ENCODE data around the gene IQSEC1.

The IQSEC1 gene

DNA sequence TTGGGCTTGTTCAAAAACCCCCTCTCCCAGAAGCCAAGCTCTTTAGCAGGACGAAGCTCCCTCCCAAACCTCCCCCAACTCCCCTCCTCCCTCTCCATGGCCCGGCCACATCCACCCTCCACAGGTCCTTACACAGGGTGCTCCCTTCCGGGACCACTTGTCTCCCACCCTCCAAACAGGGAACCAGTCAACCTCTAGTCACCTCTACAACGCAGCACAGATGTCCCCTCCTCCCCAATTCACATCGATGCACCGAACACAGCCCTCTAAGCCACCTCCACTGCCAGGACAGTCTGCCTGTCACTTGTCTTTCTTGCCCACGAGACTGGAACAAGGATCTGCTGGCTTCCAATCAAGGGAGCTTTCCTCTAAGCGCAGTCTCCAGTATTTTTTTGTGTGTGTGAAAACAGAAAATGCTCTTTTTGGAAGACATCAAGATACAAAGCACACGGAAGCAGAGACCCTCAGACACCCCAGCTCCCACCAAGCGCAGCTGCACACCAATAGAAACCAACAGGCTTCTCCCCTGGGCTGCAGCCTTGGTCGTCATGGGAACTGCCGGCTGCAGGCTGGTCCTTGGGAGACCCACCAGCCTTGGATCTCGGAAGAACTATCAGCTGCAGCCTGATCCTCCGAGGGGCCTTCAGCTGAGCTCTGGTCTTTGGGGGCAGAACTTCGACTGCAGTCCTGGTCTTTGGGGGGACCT lies 26.5 kb downstream of the IQSEC1 start:
- DNase-seq, result peak; percentile 67

DNA sequence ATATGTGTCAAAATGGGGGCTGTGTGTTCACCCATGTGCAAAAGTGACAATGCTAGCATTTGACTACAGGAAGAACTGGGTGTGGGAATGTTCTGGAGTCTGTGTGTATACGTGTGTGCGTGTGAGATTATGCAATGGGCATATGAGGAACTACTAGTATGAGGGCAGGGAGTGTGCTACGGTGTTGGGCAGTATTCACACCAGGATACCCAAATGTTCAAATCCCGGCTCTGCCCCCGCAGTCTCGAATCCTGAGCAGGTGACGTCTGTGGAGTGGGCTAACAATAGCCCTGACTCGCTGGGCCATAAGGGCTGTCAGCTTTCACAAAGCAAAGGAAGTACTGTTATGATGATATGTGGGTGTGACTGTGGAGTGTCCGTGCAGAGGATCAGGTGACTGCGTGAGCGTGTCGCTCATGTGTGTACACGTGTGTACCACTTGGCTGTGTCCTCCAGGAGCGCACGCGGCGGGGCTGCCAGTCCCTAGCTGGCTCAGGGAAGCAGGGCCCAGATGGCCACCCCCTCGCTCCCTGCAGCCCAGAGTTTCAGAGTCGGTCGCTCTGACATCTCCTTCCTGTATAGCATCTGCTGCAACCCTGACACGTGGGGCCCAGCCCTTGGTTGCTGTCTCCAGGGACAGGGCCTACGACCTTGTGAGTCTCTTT lies 27.2 kb downstream of the IQSEC1 start:
- peak; percentile 53 for DNase-seq

DNA sequence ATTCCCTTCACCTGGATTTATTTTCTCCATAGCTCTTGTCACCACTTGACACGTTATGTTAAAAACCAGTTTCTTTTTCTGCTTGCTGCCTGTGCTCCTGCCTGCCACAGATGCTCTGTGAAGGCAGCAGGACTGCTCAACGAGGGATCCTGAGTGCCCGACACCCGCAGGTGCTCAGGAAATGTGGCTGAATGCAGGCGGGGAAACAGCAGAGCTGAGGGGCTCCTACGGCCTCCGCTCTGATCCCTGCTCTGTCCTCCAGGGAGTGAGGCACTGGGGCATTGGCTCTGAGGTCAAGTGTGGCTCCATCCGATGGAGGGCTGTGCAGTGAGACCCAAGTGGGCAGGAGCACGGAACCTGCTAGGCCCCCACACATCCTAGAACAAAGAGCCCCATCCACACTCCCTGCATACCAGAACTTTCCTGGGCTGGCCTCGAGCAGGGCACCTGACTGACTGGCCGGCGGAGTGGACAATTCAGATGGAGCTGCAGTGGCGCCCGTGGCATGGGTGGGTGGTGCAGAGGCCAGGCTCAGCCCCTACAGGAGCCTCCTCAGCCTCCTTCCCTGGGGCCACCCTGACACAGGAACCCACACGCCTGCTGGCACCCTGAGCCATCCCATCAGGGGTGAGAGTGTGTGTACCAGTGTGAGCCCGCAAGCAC lies 27.9 kb downstream of the IQSEC1 start:
- DNase-seq, result no peak

DNA sequence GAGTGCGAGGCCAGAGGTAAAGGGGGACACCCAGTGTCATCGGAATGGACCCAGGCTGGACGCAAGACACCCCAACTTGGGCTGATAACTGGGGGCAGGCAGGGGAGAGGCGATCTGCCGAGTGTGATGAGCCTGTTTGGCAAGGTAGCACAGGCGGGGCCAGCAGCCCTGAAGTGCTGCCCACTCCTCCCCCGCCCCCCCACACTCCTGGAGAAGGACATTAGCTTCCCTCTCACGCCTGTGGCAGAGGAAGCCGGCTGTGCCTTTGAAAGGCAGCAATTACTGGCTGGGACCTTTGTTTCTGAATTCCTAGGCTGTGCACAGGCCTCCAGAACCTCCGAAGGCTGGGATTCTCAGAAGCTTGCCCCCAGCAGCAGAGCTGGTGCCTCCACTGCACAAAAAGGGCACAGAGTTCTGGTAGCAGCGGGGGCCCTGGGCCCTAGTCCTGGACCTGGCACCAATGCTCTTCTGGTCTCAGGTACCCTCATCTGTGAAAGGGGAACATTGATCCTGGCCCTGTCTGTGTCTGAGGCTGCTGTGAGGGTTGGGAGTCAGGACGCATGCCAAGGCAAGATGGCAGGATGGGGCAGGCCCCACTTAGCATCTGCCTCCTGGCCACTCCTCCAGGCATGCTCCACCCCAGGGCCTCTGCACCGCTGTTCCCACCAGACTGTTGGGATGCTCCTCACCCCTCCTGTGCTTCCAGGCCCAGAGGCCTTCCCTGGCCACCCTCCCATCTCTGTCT lies 28.6 kb downstream of the IQSEC1 start:
- peak; percentile 42 for DNase-seq

DNA sequence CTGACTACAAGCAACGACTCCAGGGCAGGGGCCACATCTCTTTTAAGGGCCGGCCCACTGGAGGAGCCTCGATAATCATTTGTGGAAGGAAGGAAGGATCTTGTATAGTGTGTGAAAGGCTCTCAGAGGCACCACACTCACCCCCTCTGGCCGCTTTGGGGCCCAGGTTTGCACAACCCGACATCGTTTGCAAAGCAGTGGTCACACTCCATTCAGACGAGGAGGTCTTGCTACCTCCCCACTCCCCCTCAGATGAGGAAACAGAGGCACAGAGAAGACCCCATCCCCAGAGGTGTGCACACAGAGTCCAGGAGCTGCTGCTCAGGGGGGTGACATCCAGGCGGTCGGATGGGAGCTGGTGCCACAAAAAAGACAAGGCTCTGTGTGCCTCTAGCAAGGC lies 29.6 kb downstream of the IQSEC1 start:
- DNase-seq, result no peak

DNA sequence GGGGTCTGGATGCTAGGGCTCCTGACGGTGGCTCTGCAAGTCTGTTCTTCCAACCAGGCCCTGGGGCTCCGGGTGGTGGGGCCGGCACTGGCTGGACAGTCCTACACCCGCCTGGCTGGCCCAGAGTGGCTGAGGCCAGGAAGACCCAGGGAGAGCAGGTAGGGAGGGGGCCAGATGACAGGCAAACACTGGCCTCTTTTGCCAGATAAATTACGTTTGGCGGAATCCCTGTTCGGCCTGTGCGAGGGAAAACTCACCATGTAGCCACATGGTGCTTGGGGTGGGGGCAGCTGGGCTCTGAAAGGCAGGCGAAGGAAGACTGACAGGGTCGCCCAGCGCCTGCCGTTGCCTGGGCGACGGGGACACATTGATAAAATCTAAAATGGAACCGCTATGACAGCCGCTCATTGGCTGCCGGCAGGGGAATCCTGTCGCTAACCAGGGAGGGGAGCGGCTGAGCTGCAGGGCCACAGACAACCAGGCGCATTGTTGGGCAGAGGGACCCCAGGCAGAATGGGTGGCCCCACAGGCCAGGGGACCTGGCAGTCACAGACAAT lies 30.4 kb downstream of the IQSEC1 start:
- DNase-seq, result peak; percentile 83

DNA sequence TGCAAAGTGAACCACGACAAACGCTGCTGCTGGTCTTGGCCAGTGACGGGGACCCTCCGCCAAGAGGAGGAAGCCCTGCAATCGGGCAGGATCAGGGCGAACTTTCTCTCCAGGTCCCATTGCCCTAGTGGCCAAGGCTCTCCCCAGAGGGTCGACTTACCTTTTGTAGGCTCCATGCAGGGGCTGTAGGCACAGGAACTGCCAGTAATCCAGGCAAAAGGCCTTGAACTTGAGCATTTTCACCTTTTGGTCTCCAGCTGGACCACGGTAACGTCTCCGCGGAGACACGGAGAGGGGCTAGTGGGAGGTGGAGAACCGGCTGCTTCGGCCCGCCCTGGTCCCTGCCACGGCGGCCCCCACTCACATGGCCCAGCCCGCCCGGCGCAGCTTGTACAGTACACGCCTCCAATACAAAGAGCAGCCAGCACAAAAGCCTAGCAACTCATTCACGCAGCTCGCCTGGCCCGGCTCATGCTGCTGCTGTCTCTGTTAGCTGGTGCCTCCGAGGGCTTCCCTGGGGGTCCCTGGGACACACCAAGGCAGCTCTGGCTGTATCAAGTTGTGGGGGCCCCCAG lies 31.0 kb downstream of the IQSEC1 start:
- DNase-seq, result peak; percentile 79

DNA sequence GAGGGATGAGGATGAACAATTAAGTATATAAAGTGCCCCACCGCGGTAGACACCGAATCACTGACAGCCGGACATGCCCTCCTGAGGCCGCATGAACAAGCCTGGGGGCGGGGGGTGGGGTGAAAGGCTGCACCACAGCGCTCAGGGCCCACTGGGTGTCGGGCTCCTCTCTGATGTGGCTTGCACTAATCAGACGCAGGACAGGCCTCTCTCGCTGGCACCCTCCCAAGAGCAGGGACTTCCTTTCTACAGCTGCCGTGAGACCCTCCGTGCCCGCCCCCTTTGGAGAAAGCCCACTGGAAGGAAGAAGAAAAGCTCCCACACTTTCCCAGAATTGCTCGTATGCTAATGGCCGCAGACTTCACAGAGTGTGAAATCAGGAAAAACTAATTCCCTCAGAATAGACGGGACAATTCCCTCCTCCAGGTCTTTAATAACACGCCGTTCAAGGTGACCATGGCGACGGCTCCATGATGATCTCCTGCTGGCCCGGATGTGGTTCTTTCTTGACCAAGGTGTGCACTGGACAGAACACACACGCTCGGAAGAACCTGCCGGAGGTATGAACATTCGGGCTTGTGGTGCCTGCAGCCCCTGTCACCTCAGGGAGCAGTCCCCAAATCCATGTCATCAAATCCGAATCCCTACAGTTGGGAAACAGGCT lies 32.0 kb downstream of the IQSEC1 start:
- peak; percentile 58 for DNase-seq

DNA sequence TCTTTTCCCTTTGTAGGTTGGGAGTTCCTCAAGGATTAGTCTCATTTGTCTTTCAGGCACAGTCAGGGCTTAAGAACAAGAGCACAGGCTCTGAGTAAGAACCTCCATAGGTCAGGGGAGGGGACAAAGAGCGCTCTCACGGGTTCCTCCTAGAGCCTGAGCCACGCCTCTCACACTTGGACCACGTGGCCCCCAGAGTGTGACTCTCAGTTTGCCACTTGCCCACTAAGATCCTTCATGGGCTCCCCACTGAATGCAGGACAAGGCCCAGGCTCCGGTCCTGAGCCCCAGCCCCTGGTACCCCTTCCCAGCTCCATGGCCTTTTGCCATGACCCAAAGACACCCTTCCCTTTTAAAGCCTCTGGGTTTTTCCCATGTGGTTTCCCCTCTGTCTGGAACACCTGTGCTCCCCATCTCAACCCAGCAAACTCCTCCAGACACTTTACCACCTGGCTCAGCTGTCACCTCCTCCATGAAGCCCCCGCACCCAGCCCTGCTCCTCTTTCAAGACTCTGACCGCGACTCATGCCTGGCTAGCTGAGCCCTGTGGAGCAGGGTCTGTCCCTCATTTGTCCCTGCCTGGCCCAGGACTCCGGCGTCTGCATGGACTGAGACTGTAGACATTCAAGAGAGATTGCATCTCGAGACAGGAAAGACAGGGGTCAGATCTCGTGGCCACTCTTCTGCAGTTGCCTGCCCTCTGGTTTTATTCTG lies 32.7 kb downstream of the IQSEC1 start:
- peak; percentile 34 for DNase-seq

DNA sequence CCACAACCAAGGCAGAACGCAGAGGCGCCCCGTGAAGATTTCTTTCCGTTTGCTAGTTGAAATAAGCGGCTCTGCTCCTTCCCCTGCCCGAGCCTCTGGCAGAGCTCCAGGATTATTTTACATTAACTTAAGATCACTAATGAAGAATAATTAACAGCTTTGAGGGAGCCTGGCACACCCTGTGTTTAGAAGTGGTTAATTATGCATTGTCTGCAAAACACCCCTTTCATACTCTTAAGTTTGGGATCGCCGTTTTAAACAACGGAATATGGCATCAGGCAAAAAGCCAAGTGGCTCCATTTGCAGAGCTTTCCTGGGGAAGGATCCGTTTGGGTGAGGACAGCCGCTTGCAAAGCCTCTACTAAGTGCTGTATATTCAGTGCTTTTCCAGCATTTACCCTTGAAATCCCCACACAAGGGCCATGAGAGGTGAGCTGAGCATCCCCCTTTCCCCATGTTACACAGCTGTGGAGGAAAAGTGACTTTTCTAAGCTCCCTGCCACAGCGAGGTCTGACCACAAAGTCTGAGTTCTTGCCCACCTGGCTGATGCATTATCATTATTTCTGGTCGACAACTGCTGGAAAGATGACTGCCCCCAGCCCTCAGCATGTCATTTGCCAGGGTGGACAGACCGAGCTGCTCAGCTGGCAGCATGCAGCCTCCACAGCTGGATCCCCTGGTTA lies 33.9 kb downstream of the IQSEC1 start:
- DNase-seq, result no peak

DNA sequence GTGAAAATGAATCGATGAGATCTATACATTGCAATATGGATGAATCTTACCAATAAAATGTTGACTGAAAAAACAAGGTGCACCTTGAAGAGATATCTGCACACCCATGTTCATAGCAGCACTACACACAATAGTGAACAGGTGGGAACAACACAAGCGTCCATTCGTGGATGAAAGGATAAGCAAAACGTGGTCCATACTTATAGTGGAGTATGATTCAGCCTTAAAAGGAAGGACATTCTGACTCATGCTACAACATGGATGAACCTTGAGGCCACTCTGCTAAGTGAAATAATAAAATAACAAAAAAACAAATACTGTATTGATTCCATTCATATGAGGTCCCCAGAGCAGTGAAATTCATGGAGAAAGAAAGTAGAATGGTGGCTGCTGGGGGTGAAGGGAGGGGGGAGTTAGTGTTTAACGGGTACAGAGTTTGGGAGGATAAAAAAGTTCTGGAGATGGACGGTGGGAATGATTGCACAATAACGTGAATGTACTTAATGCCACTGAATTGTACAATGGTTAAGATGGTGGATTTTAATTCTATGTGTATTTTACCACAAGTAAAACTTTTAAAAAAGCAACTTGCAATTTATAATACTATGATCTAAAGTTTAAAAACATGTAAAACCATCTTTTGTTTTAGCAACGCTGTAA lies 35.6 kb downstream of the IQSEC1 start:
- no peak for DNase-seq

DNA sequence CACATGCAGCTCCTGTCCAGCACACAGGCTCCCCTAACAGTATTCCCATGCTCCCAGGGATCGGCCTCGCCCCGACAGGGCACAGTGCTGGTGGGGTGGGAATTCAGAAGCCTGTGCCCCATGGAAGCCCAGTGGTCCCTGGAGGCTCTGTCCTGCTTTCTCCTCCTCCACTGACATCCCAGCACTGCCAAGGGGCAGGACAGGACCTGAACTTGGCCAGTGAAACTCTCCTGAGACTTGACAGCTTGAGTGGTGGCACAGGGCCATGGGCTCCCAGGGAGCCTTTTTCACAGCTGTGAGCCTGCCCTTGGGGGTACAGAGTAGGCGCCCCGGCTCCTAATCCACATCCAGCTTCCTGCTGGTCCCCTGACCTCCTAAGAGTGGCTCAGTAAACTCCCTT lies 38.4 kb downstream of the IQSEC1 start:
- DNase-seq, result no peak

DNA sequence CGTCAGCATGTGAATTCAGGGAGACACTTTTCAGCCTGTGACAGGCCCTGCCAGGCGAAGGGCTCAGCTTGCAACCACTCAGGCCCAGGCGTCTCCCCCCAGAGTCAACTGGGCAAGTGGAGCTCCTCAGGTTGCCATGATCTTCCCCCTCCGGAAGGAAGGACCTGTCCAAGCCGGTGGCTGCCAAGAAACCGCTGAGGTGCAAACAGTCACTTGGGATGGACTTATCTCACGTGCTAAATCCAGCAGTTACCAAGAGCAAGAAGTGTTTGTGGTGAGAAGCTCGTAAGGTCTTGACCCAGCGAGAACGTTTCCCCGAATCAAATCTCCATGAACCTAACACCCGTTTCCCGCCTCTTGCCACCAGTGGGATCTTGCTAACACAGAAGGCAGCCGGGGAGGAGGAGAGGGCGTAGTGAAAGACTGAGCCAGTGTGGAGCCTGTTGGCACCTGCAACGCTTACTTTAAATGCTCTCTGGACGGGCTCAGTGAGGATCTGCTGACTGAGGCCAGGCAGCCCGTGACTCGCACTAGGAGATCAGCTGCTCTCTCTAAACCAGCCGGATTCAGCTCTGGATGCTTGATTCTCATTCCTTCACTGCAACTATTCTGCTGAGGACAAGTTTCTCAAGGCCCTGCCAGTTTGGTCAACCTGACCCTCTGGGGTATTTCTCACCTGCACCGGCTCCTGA lies 39.0 kb downstream of the IQSEC1 start:
- DNase-seq, result no peak

DNA sequence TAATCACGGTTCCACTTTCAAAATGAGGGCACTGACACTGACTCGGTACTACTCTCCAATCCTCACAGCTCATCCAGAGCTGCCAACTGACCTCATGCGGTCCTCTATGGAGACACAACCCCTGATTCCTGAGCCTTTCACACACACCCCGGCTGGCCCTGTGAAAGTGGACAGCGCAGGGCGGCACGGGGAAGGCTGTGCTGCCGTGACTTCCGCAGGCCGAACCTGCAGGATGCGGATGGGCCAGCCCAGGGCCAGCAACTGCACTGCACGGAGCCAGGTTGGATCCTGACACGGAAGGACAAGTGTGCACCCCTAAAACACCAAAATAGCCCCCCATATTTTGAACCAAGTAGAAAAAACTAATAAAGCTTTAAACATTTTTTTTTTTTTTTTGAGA lies 41.0 kb downstream of the IQSEC1 start:
- no peak for DNase-seq

DNA sequence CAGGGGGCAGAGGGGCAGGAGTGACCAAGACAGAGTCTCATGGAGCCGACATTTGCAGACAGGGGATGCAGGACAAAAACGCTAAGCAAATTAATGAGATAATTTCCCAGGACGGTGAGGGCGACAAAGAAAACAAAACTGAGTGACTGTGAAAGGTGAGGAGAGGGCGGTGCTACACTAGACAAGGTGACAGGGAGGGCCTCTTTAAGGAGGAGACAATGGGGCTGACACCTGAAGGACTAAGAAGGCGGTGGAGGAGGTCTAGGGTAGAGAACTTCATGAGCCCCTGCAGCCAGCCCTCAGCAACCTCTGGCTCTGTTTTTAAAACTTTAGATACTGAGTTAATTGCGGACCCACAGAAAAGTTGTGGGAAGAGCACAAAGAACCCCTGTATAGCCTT lies 41.6 kb downstream of the IQSEC1 start:
- no peak for DNase-seq

DNA sequence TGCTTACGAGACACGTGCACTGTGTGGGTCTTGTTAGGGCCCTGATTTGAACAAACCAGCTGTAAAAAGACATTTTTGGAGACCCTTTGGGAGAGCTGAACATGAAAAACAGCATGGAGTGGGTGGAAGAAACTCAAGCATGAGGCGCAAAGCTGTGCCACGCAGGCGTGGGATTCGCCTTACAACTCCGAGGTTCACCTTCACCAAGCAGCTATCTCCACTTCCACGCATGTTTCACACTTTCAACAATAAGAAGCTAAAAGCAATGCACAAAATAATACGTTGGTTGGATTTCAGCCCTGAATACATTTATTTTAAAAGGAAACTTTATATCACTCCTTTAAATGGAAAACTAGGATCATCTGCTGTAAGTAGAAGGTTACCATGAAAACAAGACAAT lies 42.5 kb downstream of the IQSEC1 start:
- DNase-seq, result no peak

DNA sequence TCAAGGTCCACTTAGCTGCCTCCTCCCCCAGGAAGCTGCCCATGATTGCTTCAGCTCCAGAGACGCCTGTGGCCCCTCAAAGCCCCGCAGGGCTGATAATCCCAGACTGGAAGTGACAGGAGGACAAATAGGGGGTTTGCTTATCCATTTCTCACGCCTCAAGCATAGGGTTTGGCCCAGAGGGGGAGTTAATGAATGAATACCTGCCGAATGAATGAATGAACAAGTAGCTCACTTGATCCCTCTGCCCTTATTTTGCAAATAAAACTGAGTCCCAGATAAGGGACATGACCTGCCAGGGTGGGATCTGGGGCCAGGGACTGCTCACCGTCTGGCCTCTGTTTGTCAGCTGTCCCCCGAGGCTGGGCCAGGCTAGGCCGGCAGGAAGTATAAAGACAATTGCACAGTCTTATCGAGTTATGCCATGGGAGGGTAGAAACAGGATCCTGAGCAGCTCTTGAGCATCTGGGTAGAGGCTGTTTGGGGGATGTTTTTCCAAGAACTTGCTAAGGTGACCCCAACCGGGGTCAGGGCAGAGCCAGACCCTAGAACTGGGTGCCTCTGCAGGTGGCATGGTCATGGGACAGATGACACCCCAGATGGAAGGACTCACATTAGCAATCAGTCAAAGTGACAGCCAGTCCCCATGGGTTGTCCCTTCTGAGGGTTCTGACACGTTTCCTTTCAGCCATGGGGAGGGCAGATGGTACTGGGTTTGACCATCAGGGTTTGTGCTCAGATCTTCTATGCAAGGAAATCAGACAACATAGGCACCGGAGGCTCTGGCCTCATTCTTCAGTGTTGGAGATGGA lies 45.0 kb downstream of the IQSEC1 start:
- no peak for DNase-seq

DNA sequence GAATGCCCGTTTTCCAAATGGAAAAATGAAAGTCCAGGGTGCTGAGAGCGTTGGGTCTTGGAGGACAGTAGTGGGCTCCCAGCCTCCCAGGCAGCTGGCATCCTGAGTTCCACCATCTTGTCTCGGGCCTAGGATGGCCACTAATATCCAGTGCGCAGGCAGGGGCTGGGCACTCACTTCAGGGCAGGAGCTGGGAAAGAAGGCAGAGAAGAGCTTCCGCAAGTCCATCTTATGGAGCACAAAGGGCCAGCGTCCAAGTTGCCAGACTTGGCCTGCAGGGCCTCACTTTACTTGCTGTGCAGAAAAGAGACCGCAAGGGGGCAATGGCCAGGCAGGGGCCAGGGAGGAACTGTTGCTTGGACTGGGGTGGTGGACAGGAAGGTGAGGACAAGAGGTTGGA lies 46.1 kb downstream of the IQSEC1 start:
- DNase-seq, result no peak

DNA sequence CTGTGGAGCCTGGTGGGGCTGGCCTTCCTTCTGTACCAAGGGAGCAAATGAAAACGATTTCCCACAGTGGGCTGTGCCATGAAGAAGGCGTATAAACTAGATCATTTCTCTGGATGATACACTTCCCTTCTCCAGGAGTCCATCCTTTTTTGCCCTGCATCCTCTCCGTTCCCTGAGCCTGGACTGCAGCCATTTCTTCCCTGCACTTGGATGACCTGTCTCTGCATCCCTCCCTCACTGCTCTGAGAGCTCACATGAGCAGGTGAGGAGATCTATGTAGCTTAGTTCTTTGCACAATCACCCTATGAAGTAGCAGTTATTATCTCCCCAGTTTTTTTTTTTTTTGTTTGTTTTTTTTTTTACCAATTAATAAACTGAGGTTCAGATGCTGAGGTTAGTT lies 46.7 kb downstream of the IQSEC1 start:
- DNase-seq, result no peak
